SK-N-MC (cell line): ENCODE results near the gene UTP11.

Experiments used
- EZH2 ChIP-seq: fragments of 200-600 bp; sonication (generic); IDR thresholded peaks from one replicate; pipeline ENCODE4 v1.6.1; 2017; ENCODE audit warnings: antibody characterized with exemption
- FOXP2 ChIP-seq: optimal IDR thresholded peaks from 2 replicates; pipeline ENCODE3; 2011; ENCODE audit warnings: mild to moderate bottlenecking, moderate library complexity; ENCODE audit not compliant: insufficient read depth; ENCODE audit errors: extremely low read length, control extremely low read depth
- POLR2AphosphoS5 ChIP-seq: IDR thresholded peaks from 2 replicates; pipeline ENCODE4 v1.6.1; 2012; ENCODE audit warnings: mild to moderate bottlenecking, low read depth, low read length, borderline replicate concordance

DNA sequence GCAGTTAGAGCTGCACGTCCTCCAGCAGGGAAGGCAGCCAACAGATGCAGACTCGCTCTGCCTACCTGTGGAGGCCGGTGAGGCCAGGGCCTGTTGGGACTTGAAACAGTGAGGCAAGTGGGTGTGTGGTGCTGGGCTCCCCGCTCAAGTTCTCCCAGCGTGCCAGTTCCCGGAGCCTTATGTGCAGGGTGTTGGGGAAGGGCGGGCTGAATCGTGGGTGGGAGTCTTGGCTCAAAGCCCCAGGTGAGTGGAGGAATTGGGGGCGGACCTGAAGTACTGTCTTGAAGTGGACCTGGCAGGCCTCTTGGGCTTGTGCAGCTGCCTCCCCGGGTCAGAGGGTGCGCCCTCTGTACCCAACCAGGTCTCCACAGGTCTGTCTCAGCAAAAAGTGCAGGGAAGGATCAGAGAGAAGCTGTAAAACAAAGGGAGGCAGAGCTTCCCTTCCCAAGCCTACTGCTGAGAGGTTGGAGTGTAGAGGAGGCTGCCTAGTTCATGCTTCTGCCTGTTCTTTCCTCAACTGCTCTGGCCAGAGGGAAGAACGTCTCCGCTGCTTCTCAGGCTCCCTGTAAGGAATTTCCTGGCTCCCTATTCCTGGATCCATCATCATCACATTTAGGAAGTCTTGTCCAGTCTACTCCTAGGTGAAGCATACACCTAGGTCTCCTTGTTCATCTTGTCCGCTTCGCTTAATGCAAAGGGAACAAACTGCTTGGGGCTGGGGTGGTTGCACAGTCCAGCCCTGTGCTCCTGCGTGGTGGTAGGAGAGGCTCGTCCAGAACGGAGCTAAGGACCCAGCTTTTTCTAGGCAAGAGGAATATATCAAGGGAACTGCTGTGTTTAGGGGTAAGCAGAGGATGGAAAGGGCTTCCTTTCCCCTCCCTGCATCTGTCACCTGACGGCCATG lies 14.9 kb downstream of the UTP11 start:
- TF ChIP-seq POLR2AphosphoS5 (no peak), EZH2 (no peak), FOXP2 (no peak)
